Activated CD8-positive, alpha-beta memory T cell treated with anti-CD3 and anti-CD28 coated beads, Interleukin-2, amount 50 U/mL, for 4 hours (primary cell): Measurements from ENCODE around the gene MFN2.
"Not testable (repeated sequence)": the region's sequence is repeated elsewhere in the genome, so short reads cannot be mapped to it uniquely, and the experiment has no call there.

Experiments
- DNase-seq: peaks from one replicate; pipeline ENCODE4 v3.0.0-alpha.2; 2020

Gene MFN2

DNA sequence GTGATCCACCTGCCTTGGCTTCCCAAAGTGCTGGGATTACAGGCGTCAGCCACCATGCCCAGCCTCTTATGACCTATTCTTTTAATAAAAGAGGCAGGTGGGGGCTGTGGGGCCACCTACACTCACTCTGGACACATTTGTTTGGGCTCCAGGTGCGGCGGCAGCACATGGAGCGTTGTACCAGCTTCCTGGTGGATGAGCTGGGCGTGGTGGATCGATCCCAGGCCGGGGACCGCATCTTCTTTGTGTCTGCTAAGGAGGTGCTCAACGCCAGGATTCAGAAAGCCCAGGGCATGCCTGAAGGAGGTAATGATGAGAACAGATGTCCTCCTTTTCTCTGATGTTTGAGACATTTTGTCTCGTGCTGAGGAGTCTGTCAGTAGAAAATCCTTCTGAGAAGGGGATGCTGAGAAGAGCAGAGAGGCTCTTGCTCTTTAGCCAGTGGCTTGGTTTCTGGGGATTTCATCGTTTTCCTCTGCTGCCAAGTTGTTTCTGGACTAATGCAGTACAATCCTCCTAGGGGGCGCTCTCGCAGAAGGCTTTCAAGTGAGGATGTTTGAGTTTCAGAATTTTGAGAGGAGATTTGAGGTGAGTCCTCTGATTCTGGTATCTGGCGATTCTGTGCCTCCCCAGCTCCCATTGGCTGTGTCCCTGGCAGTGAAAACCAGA lies 21.1 kb downstream of the MFN2 start:
- DNase-seq = peak; percentile 26

DNA sequence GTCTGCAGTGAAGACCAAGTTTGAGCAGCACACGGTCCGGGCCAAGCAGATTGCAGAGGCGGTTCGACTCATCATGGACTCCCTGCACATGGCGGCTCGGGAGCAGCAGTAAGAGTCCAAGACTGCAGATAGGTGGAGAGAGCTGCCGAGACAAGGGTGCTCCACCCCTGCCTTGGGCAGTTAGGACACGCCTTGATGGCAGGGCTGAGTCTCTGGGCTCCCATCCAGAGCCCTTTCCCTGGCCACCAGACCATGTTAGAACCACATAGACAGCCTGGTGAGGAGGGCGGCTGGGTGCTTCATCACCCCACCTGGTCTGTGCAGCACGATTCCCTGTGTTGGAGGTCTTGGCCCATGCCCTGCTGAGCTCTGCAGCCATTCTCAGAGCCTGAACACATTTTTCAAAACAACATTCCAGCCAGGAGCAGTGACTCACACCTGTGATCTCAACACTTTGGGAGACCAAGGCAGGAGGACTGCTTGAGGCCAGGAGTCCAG lies 21.8 kb downstream of the MFN2 start:
- no peak for DNase-seq

DNA sequence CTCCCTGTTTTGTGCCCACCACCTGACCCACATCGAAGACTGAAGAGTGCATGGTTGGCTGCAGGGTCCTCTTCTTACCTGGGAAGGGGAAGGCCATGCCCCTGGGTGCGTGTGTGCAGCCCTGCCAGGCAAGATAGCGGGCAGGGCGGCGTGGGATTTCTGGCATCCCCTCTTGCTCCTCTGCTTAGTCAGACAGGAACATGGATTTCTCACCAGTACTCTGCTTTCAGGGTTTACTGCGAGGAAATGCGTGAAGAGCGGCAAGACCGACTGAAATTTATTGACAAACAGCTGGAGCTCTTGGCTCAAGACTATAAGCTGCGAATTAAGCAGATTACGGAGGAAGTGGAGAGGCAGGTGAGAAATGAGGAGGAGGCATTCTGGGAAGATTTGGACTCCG lies 23.5 kb downstream of the MFN2 start:
- no peak for DNase-seq

- DNase-seq = no peak
Observed at GRCh38 chr1:12005488-12006166, 25.4 kb downstream of the MFN2 start.

DNA sequence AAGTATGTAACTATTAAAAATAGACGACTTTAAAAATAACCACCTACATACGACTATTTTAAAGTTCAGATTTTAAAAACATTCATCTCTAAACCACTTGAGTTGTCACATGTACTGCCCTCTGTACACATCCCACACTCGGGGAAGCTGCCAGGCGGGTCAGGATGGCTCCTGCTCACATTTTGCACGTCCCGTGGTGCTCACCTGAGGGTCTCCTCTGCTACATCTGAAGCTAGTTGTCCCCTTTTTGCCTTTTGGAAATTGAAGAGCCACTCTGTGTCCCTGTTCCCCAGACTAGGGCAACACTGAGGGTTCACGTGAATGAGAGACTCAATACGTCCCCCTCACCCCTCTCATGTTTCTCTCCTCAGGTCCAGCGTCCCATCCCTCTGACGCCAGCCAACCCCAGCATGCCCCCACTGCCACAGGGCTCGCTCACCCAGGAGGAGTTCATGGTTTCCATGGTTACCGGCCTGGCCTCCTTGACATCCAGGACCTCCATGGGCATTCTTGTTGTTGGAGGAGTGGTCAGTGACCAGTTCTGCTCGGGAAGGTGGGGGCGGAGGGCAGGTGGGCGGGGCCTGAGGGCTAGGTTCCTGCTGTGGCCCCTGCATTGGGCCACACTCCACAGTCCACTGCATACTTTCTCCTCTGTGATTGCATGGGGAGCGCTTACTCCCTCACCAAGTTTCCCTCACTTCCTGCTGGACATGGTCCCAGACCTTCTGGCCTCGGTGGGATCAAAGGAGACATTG lies 26.1 kb downstream of the MFN2 start:
- no peak for DNase-seq

- DNase-seq = no peak
Observed at GRCh38 chr1:12007204-12007603, 27.0 kb downstream of the MFN2 start.

- not testable (repeated sequence) for DNase-seq
Observed at GRCh38 chr1:12008355-12008754, 28.1 kb downstream of the MFN2 start.

DNA sequence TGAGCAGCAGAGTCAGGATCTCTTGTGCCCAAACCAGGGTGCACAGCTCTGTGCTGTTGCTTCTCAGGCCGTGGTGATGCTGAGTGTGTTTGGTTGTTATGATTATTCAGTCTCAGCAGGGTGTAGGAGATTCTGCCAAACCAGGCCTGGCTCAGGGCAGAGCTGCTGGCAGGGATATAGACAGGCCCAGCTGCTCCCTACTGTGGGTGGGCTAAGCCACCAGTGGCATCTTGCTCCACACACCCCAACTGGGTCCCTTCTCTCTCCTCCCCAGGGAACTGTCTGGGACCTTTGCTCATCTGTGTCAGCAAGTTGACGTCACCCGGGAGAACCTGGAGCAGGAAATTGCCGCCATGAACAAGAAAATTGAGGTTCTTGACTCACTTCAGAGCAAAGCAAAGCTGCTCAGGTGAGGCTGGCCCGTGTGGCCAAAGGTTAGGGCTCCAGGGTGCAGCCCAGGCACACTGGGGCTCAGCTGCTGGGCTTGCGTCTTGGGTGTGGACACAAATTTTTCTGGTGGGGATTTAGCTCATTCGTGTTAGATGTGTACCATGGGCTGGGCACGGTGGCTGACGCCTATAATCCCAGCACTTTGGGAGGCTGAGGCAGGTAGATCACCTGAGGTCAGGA lies 29.2 kb downstream of the MFN2 start:
- no peak for DNase-seq

DNA sequence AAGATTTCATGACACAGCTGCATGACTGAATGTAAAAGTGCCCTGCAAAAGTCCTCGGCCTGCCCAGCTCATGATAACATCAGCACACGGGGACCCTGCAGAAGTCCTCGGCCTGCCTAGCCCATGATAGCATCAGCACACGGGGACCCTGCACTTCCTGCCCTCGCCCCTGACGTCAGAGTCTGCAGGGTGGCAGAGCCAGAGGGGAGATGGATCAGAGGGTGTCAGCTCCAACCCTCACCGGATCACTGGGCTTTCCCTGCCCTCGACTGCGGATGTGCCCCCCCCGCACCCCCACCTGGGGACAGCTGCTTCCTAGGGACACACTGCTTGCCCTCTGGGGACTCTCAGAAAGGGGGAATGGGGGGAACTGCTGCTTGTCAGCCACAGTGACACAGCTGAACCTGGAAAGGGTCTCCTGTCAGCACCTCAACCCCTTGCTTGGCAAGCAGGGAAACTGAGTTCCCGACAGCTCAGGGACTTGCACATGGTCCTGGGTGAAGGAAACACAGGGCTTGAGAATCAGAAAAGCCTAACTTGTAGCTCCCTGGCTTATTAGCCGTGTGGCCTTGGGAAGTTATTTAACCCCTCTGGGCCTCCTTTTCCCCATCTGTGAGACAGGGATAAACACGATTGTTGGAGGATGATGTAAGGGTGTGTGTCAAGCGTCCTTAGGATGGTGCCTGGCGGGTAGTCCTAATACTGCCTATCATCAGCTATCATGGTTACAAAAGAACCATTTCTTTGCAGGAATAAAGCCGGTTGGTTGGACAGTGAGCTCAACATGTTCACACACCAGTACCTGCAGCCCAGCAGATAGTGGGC lies 30.7 kb downstream of the MFN2 start:
- no peak for DNase-seq

GRCh38 chr1:12011998-12012397 lies 31.8 kb downstream of the MFN2 start:
- no peak for DNase-seq

DNA sequence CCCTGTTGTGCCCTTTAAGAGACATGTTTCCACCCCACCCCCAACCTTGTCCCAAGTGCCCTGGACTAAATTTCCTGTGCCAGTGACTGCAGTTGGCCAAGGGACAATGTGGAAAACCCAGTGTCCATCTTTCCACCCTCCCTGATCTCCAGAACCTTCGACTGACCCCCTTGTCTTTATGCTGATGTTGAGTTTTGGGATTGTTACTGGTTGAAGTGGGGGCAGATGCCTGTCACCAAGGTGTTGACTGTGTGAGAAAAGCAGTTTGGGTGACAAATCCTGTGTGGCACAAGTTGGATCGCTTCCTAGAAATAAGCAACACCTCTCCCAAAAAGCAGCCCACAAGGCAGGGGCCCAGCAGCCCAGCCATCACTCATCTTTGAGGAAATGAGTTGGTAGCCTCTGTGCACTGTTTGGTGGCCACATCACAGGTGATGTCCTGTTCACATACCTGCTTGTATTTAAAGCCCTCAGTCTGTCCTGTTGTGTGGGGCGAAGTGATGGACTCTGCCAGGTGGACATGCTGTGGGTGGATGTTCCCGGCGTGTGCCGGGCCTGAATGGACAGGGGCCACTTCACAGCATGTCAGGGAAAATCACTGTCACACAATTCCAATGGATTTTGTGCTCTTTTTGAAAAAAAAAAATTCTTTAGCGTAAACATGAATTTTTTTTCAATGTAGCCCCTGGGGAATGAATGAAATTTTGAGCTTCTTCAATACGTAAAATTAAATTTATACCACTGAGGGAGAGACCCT lies 32.5 kb downstream of the MFN2 start:
- DNase-seq = no peak

- no peak for DNase-seq
Observed at GRCh38 chr1:12014141-12014991, 34.1 kb downstream of the MFN2 start.

DNA sequence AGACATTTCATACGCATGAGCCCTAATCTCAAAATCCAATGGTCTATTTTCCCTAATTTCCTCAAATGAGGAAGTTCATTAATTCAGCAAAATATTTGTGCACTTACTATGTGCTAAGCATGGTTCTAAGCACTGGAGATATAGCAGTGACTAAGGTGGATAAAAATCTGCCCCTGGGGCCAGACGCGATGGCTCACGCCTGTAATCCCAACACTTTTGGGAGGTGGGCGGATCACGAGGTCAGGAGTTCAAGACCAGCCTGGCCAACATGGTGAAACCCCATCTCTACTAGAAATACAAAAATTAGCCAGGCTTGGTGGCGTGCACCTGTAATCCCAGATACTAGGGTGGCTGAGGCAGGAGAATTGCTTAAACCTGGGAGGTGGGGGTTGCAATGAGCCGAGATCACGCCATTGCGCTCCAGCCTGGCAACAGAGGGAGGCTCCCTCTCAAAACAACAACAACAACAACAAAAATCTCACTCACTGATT lies 34.8 kb downstream of the MFN2 start:
- DNase-seq = no peak

- no peak for DNase-seq
Observed at GRCh38 chr1:12015499-12015898, 35.3 kb downstream of the MFN2 start.

DNA sequence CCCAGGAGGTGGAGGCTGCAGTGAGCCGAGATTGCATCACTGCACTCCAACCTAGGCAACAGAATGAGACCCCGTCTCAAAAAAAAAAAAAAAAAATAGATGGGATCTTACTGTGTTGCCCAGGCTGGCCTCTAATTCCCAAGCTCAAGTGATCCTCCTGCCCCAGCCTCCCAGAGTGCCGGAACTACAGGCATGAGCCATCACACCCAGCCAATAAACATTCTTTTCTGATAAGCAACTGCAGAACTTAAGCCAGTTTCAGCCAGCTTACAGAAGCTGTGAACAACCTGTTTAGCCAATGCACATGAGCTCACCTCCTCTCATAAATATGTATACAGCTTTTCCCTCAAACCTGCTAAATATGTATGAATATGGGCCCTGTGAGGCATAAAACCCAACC lies 35.9 kb downstream of the MFN2 start:
- DNase-seq = no peak

GRCh38 chr1:12019858-12020509 lies 39.7 kb downstream of the MFN2 start:
- peak; percentile 24 for DNase-seq

- no peak for DNase-seq
Observed at GRCh38 chr1:12021616-12022015, 41.4 kb downstream of the MFN2 start.

DNA sequence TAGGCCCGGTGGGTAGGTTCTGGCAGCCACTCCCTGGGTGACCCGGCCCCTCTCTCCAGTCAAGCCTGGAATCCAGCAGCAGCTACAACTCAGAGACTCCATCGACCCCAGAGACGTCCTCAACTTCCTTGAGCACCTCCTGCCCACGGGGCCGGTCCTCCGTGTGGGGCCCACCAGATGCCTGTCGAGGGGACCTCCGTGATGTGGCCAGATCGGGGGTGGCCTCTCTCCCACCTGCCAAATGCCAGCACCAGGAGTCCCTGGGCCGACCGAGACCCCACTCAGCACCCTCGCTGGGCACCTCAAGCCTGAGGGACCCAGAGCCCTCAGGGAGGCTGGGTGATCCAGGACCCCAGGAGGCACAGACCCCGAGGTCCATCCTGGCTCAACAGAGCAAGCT lies 41.8 kb downstream of the MFN2 start:
- DNase-seq = no peak

DNA sequence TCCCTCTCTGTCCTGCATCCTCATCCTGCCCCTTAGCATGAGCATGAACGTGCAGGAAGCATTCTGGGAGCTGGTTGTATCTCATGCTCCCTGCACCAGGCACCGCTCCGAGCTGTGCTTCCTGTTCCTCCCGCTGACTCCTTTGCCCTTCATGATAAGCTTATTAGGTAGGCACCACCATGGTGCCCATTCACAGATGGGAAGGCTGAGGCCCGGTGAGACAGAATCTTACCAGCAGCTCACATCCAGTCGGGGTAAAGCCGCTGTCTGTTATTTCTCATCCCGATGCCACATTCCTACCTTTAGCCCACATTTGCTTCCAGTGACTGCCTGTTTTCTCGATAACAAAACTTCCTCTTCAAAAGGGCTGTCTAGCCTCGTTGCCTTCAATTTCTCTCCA lies 46.3 kb downstream of the MFN2 start:
- DNase-seq = no peak

- no peak for DNase-seq
Observed at GRCh38 chr1:12028248-12028647, 48.0 kb downstream of the MFN2 start.
